ENCODE measurements around the gene SRC. TPM values are rescaled to one million over a fixed set of nuclear protein-coding genes. Genes with fewer than 3 reads are reported as not detected.

SRC gene
- total RNA-seq, 1 experiment from 2014 or later = 42.3 TPM

- ChIA-PET CTCF (interaction anchor here (1.0 kb wide), 1 partner anchor 34 kb away, joined by 5 read pairs; no protein-coding TSS in a partner anchor), RAD21 (ENCODE audit: low non-redundant PET in 1 of 2, low total read pairs in 2 of 2, uncharacterized antibody in 2 of 2, unreplicated experiment in 2 of 2) (no interaction called here), POLR2A (no interaction called here)
- H4K20me1 ChIP-seq (ENCODE audit: insufficient read depth) = no peaks in the 10 kb centered on the region
- H3K4me2 ChIP-seq (ENCODE audit: low read length) = no peak overlapping the region
- no peaks in the 10 kb centered on the region for H3K9me3 ChIP-seq (ENCODE audit: control insufficient read depth in 1 of 2, insufficient read depth in 1 of 2, low read depth in 1 of 2, low read length in 2 of 2)
- TF ChIP-seq SP1 (IDR thresholded peaks at IDR 0.05; ENCODE audit: low read depth) (no peak), SRF (IDR thresholded peaks at IDR 0.05; ENCODE audit: low read depth) (no peak), ZBTB33 (IDR thresholded peaks at IDR 0.05; ENCODE audit: extremely low read depth, insufficient replicate concordance, low read length) (no peak), EZH2 (IDR thresholded peaks at IDR 0.05) (no peak), JUND (IDR thresholded peaks at IDR 0.05) (no peak)
- H3K4me1 ChIP-seq (ENCODE audit: control insufficient read depth in 1 of 2, insufficient read depth in 2 of 2, low read length in 2 of 2) = no peaks in the 10 kb centered on the region
- no peaks in the 10 kb centered on the region for H3K79me2 ChIP-seq (ENCODE audit: insufficient read depth, low read length)
- no peaks in the 10 kb centered on the region for H3K9me2 ChIP-seq (ENCODE audit: insufficient read depth)
- no peak overlapping the region for H3K9ac ChIP-seq (ENCODE audit: low read length)
- H2AFZ ChIP-seq (ENCODE audit: low read depth, low read length, poor library complexity, severe bottlenecking) = no peak overlapping the region
- ATAC-seq (no peak), DNase-seq (ENCODE audit: low read depth, low spot score) (no peak)
- no peak overlapping the region for H3K4me3 ChIP-seq (replicated peaks in 1 of 2; ENCODE audit: low read depth in 1 of 2, low read length in 2 of 2)
- H3K27ac ChIP-seq (ENCODE audit: low read depth, low read length) = no peak overlapping the region
- BruUV-seq (replicated peaks) = no TSS peak
- intact Hi-C loops (cut with micrococcal nuclease) = no loop called here
- H3K36me3 ChIP-seq (ENCODE audit: control insufficient read depth in 1 of 2, insufficient read depth in 2 of 2, low read length in 2 of 2) = no peaks in the 10 kb centered on the region
- H3K27me3 ChIP-seq (ENCODE audit: insufficient read depth, low read length) = peaks cover 19% of the 10 kb centered on the region
Observed at GRCh38 chr20:37441023-37441422, 95.1 kb downstream of the SRC start.

- ChIA-PET CTCF (no interaction called here), POLR2A (no interaction called here)
- H3K27me3 ChIP-seq (ENCODE audit: insufficient read depth, low read length) = peaks cover 31% of the 10 kb centered on the region
Observed at GRCh38 chr20:37442547-37442946, 96.6 kb downstream of the SRC start.

More at GRCh38 chr20:37442547-37442946, 96.6 kb downstream of the SRC start:
- no TSS peak for BruUV-seq (replicated peaks)
- TF ChIP-seq ZNF274 (IDR thresholded peaks at IDR 0.05; ENCODE audit: low read depth, low read length) (no peak), EZH2phosphoT487 (IDR thresholded peaks at IDR 0.05; ENCODE audit: borderline replicate concordance) (no peak), ZFX (IDR thresholded peaks at IDR 0.05) (no peak), SIN3A (IDR thresholded peaks at IDR 0.05; ENCODE audit: low read depth) (no peak), EZH2 (IDR thresholded peaks at IDR 0.05) (no peak), ELF1 (IDR thresholded peaks at IDR 0.05; ENCODE audit: borderline replicate concordance, low read depth) (no peak), POLR2AphosphoS5 (IDR thresholded peaks at IDR 0.05; ENCODE audit: low read depth, low read length) (no peak), JUND (IDR thresholded peaks at IDR 0.05) (no peak), MAX (IDR thresholded peaks at IDR 0.05) (no peak), CBX3 (IDR thresholded peaks at IDR 0.05; ENCODE audit: low read depth) (no peak), POLR2A (IDR thresholded peaks at IDR 0.05; ENCODE audit: borderline replicate concordance, extremely low read depth, insufficient read depth, insufficient read length) (no peak)
- no peak for DNase-seq (ENCODE audit: low read depth, low spot score)
- intact Hi-C loops (cut with micrococcal nuclease) = no loop called here
- H3K9ac ChIP-seq (ENCODE audit: low read length) = no peak overlapping the region
- H4K20me1 ChIP-seq (ENCODE audit: insufficient read depth) = no peaks in the 10 kb centered on the region
- H2AFZ ChIP-seq (ENCODE audit: low read depth, low read length, poor library complexity, severe bottlenecking) = no peak overlapping the region
- H3K27ac ChIP-seq (ENCODE audit: low read depth, low read length) = no peak overlapping the region
- H3K9me3 ChIP-seq (ENCODE audit: control insufficient read depth in 1 of 2, insufficient read depth in 1 of 2, low read depth in 1 of 2, low read length in 2 of 2) = no peaks in the 10 kb centered on the region
- H3K4me3 ChIP-seq (replicated peaks in 1 of 2; ENCODE audit: low read depth in 1 of 2, low read length in 2 of 2) = no peak overlapping the region
- no peaks in the 10 kb centered on the region for H3K36me3 ChIP-seq (ENCODE audit: control insufficient read depth in 1 of 2, insufficient read depth in 2 of 2, low read length in 2 of 2)
- H3K9me2 ChIP-seq (ENCODE audit: insufficient read depth) = no peaks in the 10 kb centered on the region
- ATAC-seq = no peak
- no peaks in the 10 kb centered on the region for H3K4me1 ChIP-seq (ENCODE audit: control insufficient read depth in 1 of 2, insufficient read depth in 2 of 2, low read length in 2 of 2)
- H3K79me2 ChIP-seq (ENCODE audit: insufficient read depth, low read length) = no peaks in the 10 kb centered on the region
- H3K4me2 ChIP-seq (ENCODE audit: low read length) = no peak overlapping the region
- RAD21 ChIA-PET (ENCODE audit: low non-redundant PET in 1 of 2, low total read pairs in 2 of 2, uncharacterized antibody in 2 of 2, unreplicated experiment in 2 of 2) = no interaction called here

Measured in HCT116 (cell line).